GM18909 (cell line): Measurements from ENCODE around the gene SEMA5A.
A peak's percentile ranks its signal among the peaks of the same experiment; 100 is the strongest.
"Not testable (repeated sequence)": the region's sequence is repeated elsewhere in the genome, so short reads cannot be mapped to it uniquely, and the experiment has no call there.

ENCODE experiments used
- ATAC-seq: cut with Tn5 transposase; IDR thresholded peaks from one replicate; pipeline ENCODE4 v1.9.1; 2021; ENCODE audit warnings: mild to moderate bottlenecking; ENCODE audit not compliant: unreplicated experiment, poor library complexity

The SEMA5A gene

GRCh38 chr5:9415566-9415965 lies 130.3 kb downstream of the SEMA5A start:
- ATAC-seq: no peak

GRCh38 chr5:9415091-9415490 lies 130.8 kb downstream of the SEMA5A start:
- no peak for ATAC-seq

GRCh38 chr5:9411142-9411541 lies 134.7 kb downstream of the SEMA5A start:
- ATAC-seq: no peak

GRCh38 chr5:9409413-9409960 lies 136.4 kb downstream of the SEMA5A start:
- ATAC-seq: peak; percentile 55

- peak; percentile 51 for ATAC-seq
Observed at GRCh38 chr5:9408964-9409363, 136.9 kb downstream of the SEMA5A start.

GRCh38 chr5:9405196-9405754 lies 140.6 kb downstream of the SEMA5A start:
- peak; percentile 69 for ATAC-seq

GRCh38 chr5:9401786-9402472 lies 143.9 kb downstream of the SEMA5A start:
- ATAC-seq: no peak

- ATAC-seq: not testable (repeated sequence)
Observed at GRCh38 chr5:9399783-9400182, 146.1 kb downstream of the SEMA5A start.

- no peak for ATAC-seq
Observed at GRCh38 chr5:9399094-9399493, 146.8 kb downstream of the SEMA5A start.

GRCh38 chr5:9398227-9398626 lies 147.6 kb downstream of the SEMA5A start:
- ATAC-seq: no peak

GRCh38 chr5:9396285-9396770 lies 149.5 kb downstream of the SEMA5A start:
- ATAC-seq: no peak

- ATAC-seq: no peak
Observed at GRCh38 chr5:9395706-9396105, 150.2 kb downstream of the SEMA5A start.

- no peak for ATAC-seq
Observed at GRCh38 chr5:9394221-9394620, 151.7 kb downstream of the SEMA5A start.

- no peak for ATAC-seq
Observed at GRCh38 chr5:9392625-9393024, 153.2 kb downstream of the SEMA5A start.

GRCh38 chr5:9391080-9391479 lies 154.8 kb downstream of the SEMA5A start:
- no peak for ATAC-seq

GRCh38 chr5:9390113-9390512 lies 155.8 kb downstream of the SEMA5A start:
- ATAC-seq: no peak

- no peak for ATAC-seq
Observed at GRCh38 chr5:9388941-9389674, 156.8 kb downstream of the SEMA5A start.

- ATAC-seq: no peak
Observed at GRCh38 chr5:9387879-9388278, 158.0 kb downstream of the SEMA5A start.

GRCh38 chr5:9386945-9387344 lies 158.9 kb downstream of the SEMA5A start:
- ATAC-seq: no peak

- ATAC-seq: no peak
Observed at GRCh38 chr5:9382522-9382921, 163.4 kb downstream of the SEMA5A start.

GRCh38 chr5:9381464-9381863 lies 164.4 kb downstream of the SEMA5A start:
- ATAC-seq: peak; percentile 92
